MM.1S (cell line): ENCODE measurements around the gene CPN2.

Source experiments
- DNase-seq: peaks from one replicate; pipeline ENCODE4 v3.0.0-alpha.2; 2015
- H2AFZ ChIP-seq: fragments of 300-600 bp; sonication (generic); 2 replicates; pipeline ENCODE4 v1.6.0; 2016; ENCODE audit warnings: antibody characterized with exemption, low read length
- H3F3A ChIP-seq: fragments of 300-600 bp; sonication (generic); 2 replicates; pipeline ENCODE4 v1.6.1; 2016; ENCODE audit warnings: mild to moderate bottlenecking, antibody characterized with exemption, low read length, moderate library complexity, mixed read lengths; ENCODE audit not compliant: insufficient read depth
- H3K27ac ChIP-seq: fragments of 300-600 bp; sonication (generic); 2 replicates; pipeline ENCODE4 v1.5.1; 2016; ENCODE audit warnings: mild to moderate bottlenecking, low read length
- H3K27me3 ChIP-seq: fragments of 300-600 bp; sonication (generic); replicated peaks from 2 replicates; pipeline ENCODE4 v1.6.0; 2016; ENCODE audit warnings: low read length; ENCODE audit not compliant: insufficient read depth
- H3K36me3 ChIP-seq: fragments of 300-600 bp; sonication (generic); replicated peaks from 2 replicates; pipeline ENCODE4 v1.6.1; 2016; ENCODE audit warnings: mild to moderate bottlenecking, low read length, mixed read lengths; ENCODE audit not compliant: insufficient read depth
- H3K4me1 ChIP-seq: fragments of 300-600 bp; sonication (generic); 2 replicates; pipeline ENCODE4 v1.6.1; 2016; ENCODE audit warnings: low read length, mixed read lengths
- H3K4me2 ChIP-seq: fragments of 300-600 bp; sonication (generic); 2 replicates; pipeline ENCODE4 v1.6.0; 2016; ENCODE audit warnings: low read depth, low read length
- H3K4me3 ChIP-seq: fragments of 300-600 bp; sonication (generic); 2 replicates; pipeline ENCODE4 v1.5.1; 2016; ENCODE audit warnings: low read length, mixed read lengths
- H3K79me2 ChIP-seq: fragments of 300-600 bp; sonication (generic); 2 replicates; pipeline ENCODE4 v1.6.1; 2016; ENCODE audit warnings: mixed run types, low read length, mixed read lengths
- H3K9ac ChIP-seq: fragments of 300-600 bp; sonication (generic); 2 replicates; pipeline ENCODE4 v1.6.1; 2016; ENCODE audit warnings: low read length, mixed read lengths
- H3K9me2 ChIP-seq: fragments of 300-600 bp; sonication (generic); replicated peaks from 2 replicates; pipeline ENCODE4 v1.6.1; 2016; ENCODE audit warnings: mild to moderate bottlenecking, low read length, mixed read lengths; ENCODE audit not compliant: insufficient read depth
- H3K9me3 ChIP-seq: fragments of 300-600 bp; sonication (generic); replicated peaks from 2 replicates; pipeline ENCODE4 v1.6.1; 2016; ENCODE audit warnings: mild to moderate bottlenecking, low read length, mixed read lengths; ENCODE audit not compliant: insufficient read depth
- H4K20me1 ChIP-seq: fragments of 300-600 bp; sonication (generic); 2 replicates; pipeline ENCODE4 v1.6.1; 2016; ENCODE audit warnings: mild to moderate bottlenecking, low read length, moderate library complexity, mixed read lengths; ENCODE audit not compliant: insufficient read depth
- EZH2 ChIP-seq: fragments of 300-600 bp; sonication (generic); optimal IDR thresholded peaks from 2 replicates; pipeline ENCODE3; 2017; ENCODE audit warnings: low read depth, mild to moderate bottlenecking, antibody characterized with exemption, low read length, mixed read lengths
- EZH2phosphoT487 ChIP-seq: fragments of 300-600 bp; sonication (generic); IDR thresholded peaks from 2 replicates; pipeline ENCODE4 v1.6.1; 2018; ENCODE audit warnings: antibody characterized with exemption, low read length
- TF ChIP-seq, protein P1 (sequence below): fragments of 300-600 bp; sonication (generic); IDR thresholded peaks from 2 replicates; pipeline ENCODE4 v1.5.1; 2016; ENCODE audit warnings: antibody characterized with exemption, low read length, mixed read lengths

Gene CPN2

GRCh38 chr3:194327218-194328052 is 23.7 kb downstream of the CPN2 start:
- Histone ChIP-seq H4K20me1 (no peaks in the 10 kb centered on the region), H3K27me3 (0 out of 2 replicates have a peak, but pooled peaks cover 2% of the 10 kb centered on the region), H2AFZ (no peak overlapping the region), H3K36me3 (no peaks in the 10 kb centered on the region), H3K27ac (no peak overlapping the region), H3K79me2 (no peaks in the 10 kb centered on the region), H3K9me3 (no peaks in the 10 kb centered on the region), H3K4me3 (no peak overlapping the region), H3K9me2 (no peaks in the 10 kb centered on the region), H3K4me2 (no peak overlapping the region), H3K4me1 (no peaks in the 10 kb centered on the region), H3K9ac (no peak overlapping the region), H3F3A (peaks cover 10% of the 10 kb centered on the region)
- TF ChIP-seq EZH2phosphoT487 (no peak), EZH2 (no peak)
- TF ChIP-seq, protein P1, sequence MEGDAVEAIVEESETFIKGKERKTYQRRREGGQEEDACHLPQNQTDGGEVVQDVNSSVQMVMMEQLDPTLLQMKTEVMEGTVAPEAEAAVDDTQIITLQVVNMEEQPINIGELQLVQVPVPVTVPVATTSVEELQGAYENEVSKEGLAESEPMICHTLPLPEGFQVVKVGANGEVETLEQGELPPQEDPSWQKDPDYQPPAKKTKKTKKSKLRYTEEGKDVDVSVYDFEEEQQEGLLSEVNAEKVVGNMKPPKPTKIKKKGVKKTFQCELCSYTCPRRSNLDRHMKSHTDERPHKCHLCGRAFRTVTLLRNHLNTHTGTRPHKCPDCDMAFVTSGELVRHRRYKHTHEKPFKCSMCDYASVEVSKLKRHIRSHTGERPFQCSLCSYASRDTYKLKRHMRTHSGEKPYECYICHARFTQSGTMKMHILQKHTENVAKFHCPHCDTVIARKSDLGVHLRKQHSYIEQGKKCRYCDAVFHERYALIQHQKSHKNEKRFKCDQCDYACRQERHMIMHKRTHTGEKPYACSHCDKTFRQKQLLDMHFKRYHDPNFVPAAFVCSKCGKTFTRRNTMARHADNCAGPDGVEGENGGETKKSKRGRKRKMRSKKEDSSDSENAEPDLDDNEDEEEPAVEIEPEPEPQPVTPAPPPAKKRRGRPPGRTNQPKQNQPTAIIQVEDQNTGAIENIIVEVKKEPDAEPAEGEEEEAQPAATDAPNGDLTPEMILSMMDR = no peak
- DNase-seq = no peak

DNA sequence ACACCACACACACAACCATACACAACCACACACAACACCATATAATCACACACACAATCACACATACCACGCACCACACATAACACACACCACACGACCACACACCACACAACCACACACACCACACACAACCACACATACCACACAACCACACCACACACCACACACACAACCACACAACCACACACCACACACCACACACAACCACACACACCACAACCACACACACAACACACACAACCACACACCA is 24.2 kb downstream of the CPN2 start:
- H3K4me1 ChIP-seq = no peaks in the 10 kb centered on the region
- no peak overlapping the region for H2AFZ ChIP-seq
- H3K9me2 ChIP-seq = no peaks in the 10 kb centered on the region
- H3K36me3 ChIP-seq = no peaks in the 10 kb centered on the region
- no peaks in the 10 kb centered on the region for H4K20me1 ChIP-seq
- no peak overlapping the region for H3K4me3 ChIP-seq
- H3K27me3 ChIP-seq = no peaks in the 10 kb centered on the region
- H3K79me2 ChIP-seq = no peaks in the 10 kb centered on the region
- no peak overlapping the region for H3K9ac ChIP-seq
- no peaks in the 10 kb centered on the region for H3K9me3 ChIP-seq
- DNase-seq = no peak
- peaks cover 10% of the 10 kb centered on the region for H3F3A ChIP-seq
- TF ChIP-seq, protein P1 = no peak
- TF ChIP-seq EZH2phosphoT487 = no peak
- no peak for TF ChIP-seq EZH2
- H3K4me2 ChIP-seq = no peak overlapping the region
- H3K27ac ChIP-seq = no peak overlapping the region

DNA sequence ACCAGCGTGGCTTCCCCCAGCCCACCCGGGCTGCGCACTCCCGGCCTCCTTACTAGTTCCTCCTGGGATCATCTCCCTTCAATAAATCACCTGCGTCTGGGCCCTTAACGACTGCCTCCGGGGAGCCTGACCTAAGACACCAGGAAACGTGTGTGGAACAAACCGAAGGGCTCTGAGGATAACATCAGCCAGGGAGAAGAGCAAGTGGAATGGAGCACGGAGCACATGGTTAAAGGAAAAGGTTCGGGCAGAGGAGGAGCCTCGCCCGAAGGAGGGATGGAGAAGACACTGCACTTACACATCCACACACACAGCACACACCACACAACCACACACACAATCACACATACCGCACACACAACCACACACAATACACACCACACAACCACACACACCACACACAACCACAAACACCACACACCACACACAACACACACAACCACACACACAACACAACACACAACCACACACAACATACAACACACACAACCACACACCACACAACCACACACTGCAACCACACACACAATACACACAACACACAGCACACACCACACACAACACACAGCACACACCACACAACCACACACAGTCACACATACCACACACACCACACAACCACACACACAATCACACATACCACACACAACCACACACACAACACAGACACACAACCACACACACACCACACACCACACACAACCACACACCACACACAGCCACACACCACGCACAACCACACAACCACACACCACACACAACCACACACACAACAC is 24.7 kb downstream of the CPN2 start:
- no peaks in the 10 kb centered on the region for H4K20me1 ChIP-seq
- no peaks in the 10 kb centered on the region for H3K4me1 ChIP-seq
- no peak overlapping the region for H3K27ac ChIP-seq
- H3K9me3 ChIP-seq = no peaks in the 10 kb centered on the region
- no peaks in the 10 kb centered on the region for H3K9me2 ChIP-seq
- H3K36me3 ChIP-seq = no peaks in the 10 kb centered on the region
- no peak for DNase-seq
- H3K9ac ChIP-seq = no peak overlapping the region
- H3K4me3 ChIP-seq = no peak overlapping the region
- no peaks in the 10 kb centered on the region for H3K79me2 ChIP-seq
- H3F3A ChIP-seq = peaks cover 10% of the 10 kb centered on the region
- no peak overlapping the region for H3K4me2 ChIP-seq
- H3K27me3 ChIP-seq = no peaks in the 10 kb centered on the region
- H2AFZ ChIP-seq = no peak overlapping the region
- TF ChIP-seq EZH2phosphoT487 = no peak
- TF ChIP-seq, protein P1 = no peak
- TF ChIP-seq EZH2 = no peak
